Prostate gland (tissue), 2 donors: ENCODE measurements around the gene PTPRM.

Experiments used
- POLR2A ChIP-seq: fragments of 450-650 bp; IDR thresholded peaks from one replicate; pipeline ENCODE4 v1.6.1; 2016; ENCODE audit warnings: antibody characterized with exemption, mild to moderate bottlenecking
- TF ChIP-seq, protein P1 (sequence below), 4 experiments: fragments of 200-600 bp in 2 of 4; fragments of 450-650 bp in 2 of 4; sonication (generic) in 2 of 4; IDR thresholded peaks; 1 replicate in 3 of 4; 2 replicates in 1 of 4; pipeline ENCODE4 v1.5.1; 2016 to 2019; ENCODE audit warnings: antibody characterized with exemption in 4 of 4, mild to moderate bottlenecking in 2 of 4, moderate library complexity in 2 of 4

DNA sequence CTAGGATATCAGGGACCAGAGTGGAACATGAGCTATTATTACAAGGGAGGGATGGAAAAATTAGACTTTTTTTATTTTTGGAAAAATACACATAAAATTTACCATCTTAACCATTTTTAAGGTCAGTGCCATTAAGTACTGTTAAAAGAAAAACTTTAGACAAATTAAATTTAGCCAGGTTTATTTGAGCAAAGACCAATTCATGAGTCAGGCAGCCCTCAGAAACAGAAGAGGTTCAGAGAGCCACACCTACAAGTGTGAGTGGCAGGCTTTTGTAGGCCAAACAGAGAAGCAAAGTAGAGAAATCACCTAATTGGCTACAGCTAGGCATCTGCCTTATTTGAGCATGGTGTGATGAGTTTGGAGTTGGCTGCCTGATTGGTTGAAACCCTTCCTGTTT is 740.8 kb downstream of the PTPRM start:
- TF ChIP-seq, protein P1, sequence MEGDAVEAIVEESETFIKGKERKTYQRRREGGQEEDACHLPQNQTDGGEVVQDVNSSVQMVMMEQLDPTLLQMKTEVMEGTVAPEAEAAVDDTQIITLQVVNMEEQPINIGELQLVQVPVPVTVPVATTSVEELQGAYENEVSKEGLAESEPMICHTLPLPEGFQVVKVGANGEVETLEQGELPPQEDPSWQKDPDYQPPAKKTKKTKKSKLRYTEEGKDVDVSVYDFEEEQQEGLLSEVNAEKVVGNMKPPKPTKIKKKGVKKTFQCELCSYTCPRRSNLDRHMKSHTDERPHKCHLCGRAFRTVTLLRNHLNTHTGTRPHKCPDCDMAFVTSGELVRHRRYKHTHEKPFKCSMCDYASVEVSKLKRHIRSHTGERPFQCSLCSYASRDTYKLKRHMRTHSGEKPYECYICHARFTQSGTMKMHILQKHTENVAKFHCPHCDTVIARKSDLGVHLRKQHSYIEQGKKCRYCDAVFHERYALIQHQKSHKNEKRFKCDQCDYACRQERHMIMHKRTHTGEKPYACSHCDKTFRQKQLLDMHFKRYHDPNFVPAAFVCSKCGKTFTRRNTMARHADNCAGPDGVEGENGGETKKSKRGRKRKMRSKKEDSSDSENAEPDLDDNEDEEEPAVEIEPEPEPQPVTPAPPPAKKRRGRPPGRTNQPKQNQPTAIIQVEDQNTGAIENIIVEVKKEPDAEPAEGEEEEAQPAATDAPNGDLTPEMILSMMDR (IDR thresholded peaks at IDR 0.05), result no peak
- TF ChIP-seq POLR2A, result no peak
